Astrocyte (in vitro differentiated cells and primary cell): ENCODE results near the gene FOXL3.

Source experiments
- EZH2 ChIP-seq: IDR thresholded peaks from 2 replicates; pipeline ENCODE4 v1.6.1; 2012; ENCODE audit warnings: mild to moderate bottlenecking, low read length, inconsistent platforms; ENCODE audit not compliant: insufficient read depth
- TF ChIP-seq, protein P1 (sequence below): IDR thresholded peaks from 2 replicates; pipeline ENCODE4 v1.5.1; 2011; ENCODE audit warnings: low read depth, mild to moderate bottlenecking, inconsistent platforms, low read length, moderate library complexity; ENCODE audit not compliant: insufficient read depth

DNA sequence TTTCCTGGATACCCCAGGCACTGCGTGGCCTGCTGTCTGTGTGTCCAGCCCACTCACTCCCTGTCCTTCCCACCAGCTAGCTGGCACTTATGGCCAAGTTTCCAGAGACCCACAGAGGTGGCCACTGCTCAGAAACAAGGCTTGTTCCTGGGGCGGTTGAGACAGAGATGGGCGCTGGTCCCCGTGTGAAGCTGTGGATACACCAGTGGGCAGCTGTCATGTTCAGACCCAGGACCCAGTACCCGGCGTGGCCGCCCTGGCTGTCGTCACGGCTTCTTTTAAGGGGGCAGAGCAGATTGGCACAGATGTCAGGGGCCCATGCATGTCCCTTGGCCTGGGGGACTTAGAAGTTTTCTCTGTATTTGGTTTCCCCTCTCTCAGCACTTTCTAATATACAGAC is 36.3 kb downstream of the FOXL3 start:
- TF ChIP-seq, protein P1, sequence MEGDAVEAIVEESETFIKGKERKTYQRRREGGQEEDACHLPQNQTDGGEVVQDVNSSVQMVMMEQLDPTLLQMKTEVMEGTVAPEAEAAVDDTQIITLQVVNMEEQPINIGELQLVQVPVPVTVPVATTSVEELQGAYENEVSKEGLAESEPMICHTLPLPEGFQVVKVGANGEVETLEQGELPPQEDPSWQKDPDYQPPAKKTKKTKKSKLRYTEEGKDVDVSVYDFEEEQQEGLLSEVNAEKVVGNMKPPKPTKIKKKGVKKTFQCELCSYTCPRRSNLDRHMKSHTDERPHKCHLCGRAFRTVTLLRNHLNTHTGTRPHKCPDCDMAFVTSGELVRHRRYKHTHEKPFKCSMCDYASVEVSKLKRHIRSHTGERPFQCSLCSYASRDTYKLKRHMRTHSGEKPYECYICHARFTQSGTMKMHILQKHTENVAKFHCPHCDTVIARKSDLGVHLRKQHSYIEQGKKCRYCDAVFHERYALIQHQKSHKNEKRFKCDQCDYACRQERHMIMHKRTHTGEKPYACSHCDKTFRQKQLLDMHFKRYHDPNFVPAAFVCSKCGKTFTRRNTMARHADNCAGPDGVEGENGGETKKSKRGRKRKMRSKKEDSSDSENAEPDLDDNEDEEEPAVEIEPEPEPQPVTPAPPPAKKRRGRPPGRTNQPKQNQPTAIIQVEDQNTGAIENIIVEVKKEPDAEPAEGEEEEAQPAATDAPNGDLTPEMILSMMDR: no peak
- TF ChIP-seq EZH2: no peak
